GM19025 (cell line): Measurements from ENCODE around the gene MGAT4B.

Experiments
- ATAC-seq: cut with Tn5 transposase; IDR thresholded peaks from one replicate; pipeline ENCODE4 v1.9.1; 2021; ENCODE audit warnings: mild to moderate bottlenecking, low read depth, moderate library complexity; ENCODE audit not compliant: unreplicated experiment

MGAT4B gene

GRCh38 chr5:179749857-179750508 is 56.7 kb downstream of the MGAT4B start:
- no peak for ATAC-seq

GRCh38 chr5:179747811-179748210 is 58.9 kb downstream of the MGAT4B start:
- ATAC-seq, result no peak
